Measurements from ENCODE around the gene KIF5C.

- TF ChIP-seq CTCF (IDR thresholded peaks at IDR 0.05), result no peak
- no peak for TF ChIP-seq POLR2A (IDR thresholded peaks at IDR 0.05)
- no peak for TF ChIP-seq EP300 (IDR thresholded peaks at IDR 0.05)
These were observed 48.2 kb upstream of the KIF5C start for GRCh38 chr2:148826791-148827190.

All from stomach (tissue), 4 donors.